B cell (primary cell): ENCODE data around the gene PARD3.

ENCODE experiments used
- CTCF ChIP-seq: fragments of 200-600 bp; IDR thresholded peaks from one replicate; pipeline ENCODE4 v1.8.0; 2022; ENCODE audit warnings: antibody characterized with exemption, mild to moderate bottlenecking
- EZH2 ChIP-seq: IDR thresholded peaks from 2 replicates; pipeline ENCODE4 v1.6.1; 2012; ENCODE audit warnings: borderline replicate concordance, low read depth, mild to moderate bottlenecking, moderate library complexity, low read length; ENCODE audit not compliant: insufficient read depth, poor library complexity, severe bottlenecking

- TF ChIP-seq CTCF: no peak
- TF ChIP-seq EZH2: no peak
Measured at GRCh38 chr10:34705563-34705962, 109.5 kb downstream of the PARD3 start.
